Subcutaneous preadipocyte (primary cell): ENCODE data around the gene PCDHA12. TPM values are rescaled to one million over a fixed set of nuclear protein-coding genes. Genes with fewer than 3 reads are reported as not detected.

Experiments used
- total RNA-seq: library from RNA; depleted of rRNA; stranded (reverse); fragments of >200 nt; gene quantifications from 2 replicates; pipeline ENCODE4 v1.2.3, GENCODE V29; 2012

The PCDHA12 gene
- total RNA-seq: not detected in 2 replicates

GRCh38 chr5:140875085-140876065 lies at the start of gene PCDHA12:
PCDHA12 (plus strand) TSS chr5:140875308; CDS start chr5:140875473, 165 bp downstream.

GRCh38 chr5:140827704-140828361 lies 47.3 kb upstream of the PCDHA12 start, which contains the start of gene PCDHA6:
PCDHA6 (plus strand) TSS chr5:140827960; CDS start chr5:140828092, 132 bp downstream.

GRCh38 chr5:140833993-140834392 lies 41.1 kb upstream of the PCDHA12 start, which contains the start of gene PCDHA7:
PCDHA7 (plus strand) TSS chr5:140834269; CDS start chr5:140834384, 115 bp downstream.

GRCh38 chr5:140840978-140841962 lies 33.8 kb upstream of the PCDHA12 start, which contains the start of gene PCDHA8:
PCDHA8 (plus strand) TSS chr5:140841187; CDS start chr5:140841322, 135 bp downstream.

GRCh38 chr5:140848139-140849102 lies 26.7 kb upstream of the PCDHA12 start, which contains the start of gene PCDHA9:
PCDHA9 (plus strand) TSS chr5:140848382; CDS start chr5:140848496, 114 bp downstream.

GRCh38 chr5:140855772-140856674 lies 19.1 kb upstream of the PCDHA12 start, which contains the start of gene PCDHA10:
PCDHA10 (plus strand) TSS chr5:140855897; CDS start chr5:140856049, 152 bp downstream.

GRCh38 chr5:140868721-140869554 lies 6.2 kb upstream of the PCDHA12 start, which contains the start of gene PCDHA11:
PCDHA11 (plus strand) TSS chr5:140868957; CDS start chr5:140869104, 147 bp downstream.

GRCh38 chr5:140881889-140882590 lies 6.9 kb downstream of the PCDHA12 start, which contains the start of gene PCDHA13:
PCDHA13 (plus strand) TSS chr5:140882124; CDS start chr5:140882269, 145 bp downstream.

GRCh38 chr5:140925806-140926442 lies 50.8 kb downstream of the PCDHA12 start, which contains the start of gene PCDHAC1:
PCDHAC1 (plus strand) TSS chr5:140926299; CDS start chr5:140926893, 594 bp downstream.

Other genes starting within 250 kb of the PCDHA12 start
- 0.73 and 0.98 TPM in 2 replicates for gene CD14, start 242.1 kb upstream of the PCDHA12 start, total RNA-seq
- 19.8 and 21.7 TPM in 2 replicates for gene TMCO6, start 235.9 kb upstream of the PCDHA12 start, total RNA-seq
- gene NDUFA2, start 227.7 kb upstream of the PCDHA12 start, total RNA-seq: 30.7 and 38.9 TPM in 2 replicates
- gene IK, start 227.5 kb upstream of the PCDHA12 start, total RNA-seq: 63.3 and 79.4 TPM in 2 replicates
- 36.0 and 44.0 TPM in 2 replicates for gene WDR55, start 210.4 kb upstream of the PCDHA12 start, total RNA-seq
- under 0.01 and 0.39 TPM in 2 replicates for gene DND1, start 201.7 kb upstream of the PCDHA12 start, total RNA-seq
- 50.0 and 54.3 TPM in 2 replicates for gene HARS1, start 183.9 kb upstream of the PCDHA12 start, total RNA-seq
- gene HARS2, start 183.9 kb upstream of the PCDHA12 start, total RNA-seq: 22.4 and 23.1 TPM in 2 replicates
- 24.2 and 28.7 TPM in 2 replicates for gene ZMAT2, start 174.9 kb upstream of the PCDHA12 start, total RNA-seq
- under 0.01 TPM in 1 of 2 replicates, not detected in the other for gene PCDHA1, start 89.2 kb upstream of the PCDHA12 start, total RNA-seq
- not detected in 2 replicates for gene PCDHA2, start 80.5 kb upstream of the PCDHA12 start, total RNA-seq
- gene PCDHA3, start 74.3 kb upstream of the PCDHA12 start, total RNA-seq: under 0.01 TPM in 2 replicates
- under 0.01 TPM in 1 of 2 replicates, not detected in the other for gene PCDHA4, start 68.2 kb upstream of the PCDHA12 start, total RNA-seq
- gene PCDHA5, start 53.7 kb upstream of the PCDHA12 start, total RNA-seq: under 0.01 TPM in 1 of 2 replicates, not detected in the other
- under 0.01 and 0.37 TPM in 2 replicates for gene PCDHA6, start 47.3 kb upstream of the PCDHA12 start, total RNA-seq
- under 0.01 and 0.37 TPM in 2 replicates for gene PCDHA7, start 41.0 kb upstream of the PCDHA12 start, total RNA-seq
- gene PCDHA8, start 34.1 kb upstream of the PCDHA12 start, total RNA-seq: not detected in 2 replicates
- under 0.01 TPM in 2 replicates for gene PCDHA9, start 26.9 kb upstream of the PCDHA12 start, total RNA-seq
- gene PCDHA10, start 19.4 kb upstream of the PCDHA12 start, total RNA-seq: under 0.01 TPM in 2 replicates
- under 0.01 TPM in 1 of 2 replicates, not detected in the other for gene PCDHA11, start 6.4 kb upstream of the PCDHA12 start, total RNA-seq
- gene PCDHA13, start 6.8 kb downstream of the PCDHA12 start, total RNA-seq: not detected in 2 replicates
- not detected in 2 replicates for gene PCDHAC1, start 51.0 kb downstream of the PCDHA12 start, total RNA-seq
- gene PCDHAC2, start 91.2 kb downstream of the PCDHA12 start, total RNA-seq: under 0.01 and 0.37 TPM in 2 replicates
- not detected in 2 replicates for gene PCDHB1, start 176.1 kb downstream of the PCDHA12 start, total RNA-seq
- gene PCDHB2, start 219.3 kb downstream of the PCDHA12 start, total RNA-seq: 0.59 and 1.5 TPM in 2 replicates
- gene PCDHB3, start 225.2 kb downstream of the PCDHA12 start, total RNA-seq: 0.20 and 0.73 TPM in 2 replicates
- gene PCDHB4, start 246.5 kb downstream of the PCDHA12 start, total RNA-seq: 0.37 TPM in 1 of 2 replicates, not detected in the other